A673 (cell line): ENCODE results near the gene CPZ.
"Not testable (repeated sequence)": the region's sequence is repeated elsewhere in the genome, so short reads cannot be mapped to it uniquely, and the experiment has no call there.

Experiments
- EZH2 ChIP-seq: fragments of 200-600 bp; sonication (generic); IDR thresholded peaks from 2 replicates; pipeline ENCODE4 v1.6.1; 2017; ENCODE audit warnings: borderline replicate concordance, low read depth, mild to moderate bottlenecking, mixed read lengths, antibody characterized with exemption, low read length; ENCODE audit not compliant: poor library complexity, severe bottlenecking
- TF ChIP-seq, protein P1 (sequence below): fragments of 300-800, 200-600 bp; sonication (generic); conservative IDR thresholded peaks from 2 replicates; pipeline ENCODE4 v1.5.1; 2017; ENCODE audit warnings: low read depth, mild to moderate bottlenecking, antibody characterized with exemption, low read length, moderate library complexity, mixed read lengths

DNA sequence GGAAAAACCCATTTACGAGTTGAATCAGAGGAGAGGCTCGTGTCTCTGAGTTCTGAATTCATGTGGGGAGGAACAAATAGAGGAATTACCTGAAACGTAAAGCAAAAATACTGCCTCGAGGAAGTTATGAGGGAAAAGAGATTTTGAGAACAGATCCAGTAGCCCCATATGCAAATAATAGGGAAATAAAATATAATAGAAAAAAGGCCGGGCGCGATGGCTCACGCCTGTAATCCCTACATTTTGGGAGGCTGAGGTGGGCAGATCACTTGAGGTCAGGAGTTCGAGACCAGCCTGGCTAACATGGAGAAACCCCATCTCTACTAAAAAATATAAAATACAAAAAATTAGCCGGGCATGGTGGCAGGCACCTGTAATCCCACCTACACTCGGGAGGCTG is 42.2 kb downstream of the CPZ start:
- TF ChIP-seq, protein P1, sequence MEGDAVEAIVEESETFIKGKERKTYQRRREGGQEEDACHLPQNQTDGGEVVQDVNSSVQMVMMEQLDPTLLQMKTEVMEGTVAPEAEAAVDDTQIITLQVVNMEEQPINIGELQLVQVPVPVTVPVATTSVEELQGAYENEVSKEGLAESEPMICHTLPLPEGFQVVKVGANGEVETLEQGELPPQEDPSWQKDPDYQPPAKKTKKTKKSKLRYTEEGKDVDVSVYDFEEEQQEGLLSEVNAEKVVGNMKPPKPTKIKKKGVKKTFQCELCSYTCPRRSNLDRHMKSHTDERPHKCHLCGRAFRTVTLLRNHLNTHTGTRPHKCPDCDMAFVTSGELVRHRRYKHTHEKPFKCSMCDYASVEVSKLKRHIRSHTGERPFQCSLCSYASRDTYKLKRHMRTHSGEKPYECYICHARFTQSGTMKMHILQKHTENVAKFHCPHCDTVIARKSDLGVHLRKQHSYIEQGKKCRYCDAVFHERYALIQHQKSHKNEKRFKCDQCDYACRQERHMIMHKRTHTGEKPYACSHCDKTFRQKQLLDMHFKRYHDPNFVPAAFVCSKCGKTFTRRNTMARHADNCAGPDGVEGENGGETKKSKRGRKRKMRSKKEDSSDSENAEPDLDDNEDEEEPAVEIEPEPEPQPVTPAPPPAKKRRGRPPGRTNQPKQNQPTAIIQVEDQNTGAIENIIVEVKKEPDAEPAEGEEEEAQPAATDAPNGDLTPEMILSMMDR = not testable (repeated sequence)
- TF ChIP-seq EZH2 = not testable (repeated sequence)
